Neural cell (in vitro differentiated cells): ENCODE measurements around the gene ADGRG6.

Experiments used
- EP300 ChIP-seq: fragments of 450-650 bp; conservative IDR thresholded peaks from 2 replicates; pipeline ENCODE4 v1.6.1; 2014; ENCODE audit warnings: antibody characterized with exemption, mild to moderate bottlenecking, moderate library complexity; ENCODE audit not compliant: poor library complexity, severe bottlenecking
- EZH2 ChIP-seq: fragments of 200-600, 300-800 bp; shearing (Covaris generic), sonication (generic); IDR thresholded peaks from 2 replicates; pipeline ENCODE4 v1.6.1; 2014; ENCODE audit warnings: antibody characterized with exemption, low read length, borderline replicate concordance, mild to moderate bottlenecking; ENCODE audit not compliant: insufficient read depth, poor library complexity, severe bottlenecking
- MXI1 ChIP-seq: fragments of 450-650 bp; conservative IDR thresholded peaks from 2 replicates; pipeline ENCODE4 v1.6.1; 2014; ENCODE audit warnings: antibody characterized with exemption, mild to moderate bottlenecking; ENCODE audit not compliant: poor library complexity, severe bottlenecking
- POLR2AphosphoS5 ChIP-seq: IDR thresholded peaks from 2 replicates; pipeline ENCODE4 v1.6.1; 2012
- SMC3 ChIP-seq: fragments of 450-650 bp; conservative IDR thresholded peaks from 2 replicates; pipeline ENCODE4 v1.6.1; 2014; ENCODE audit warnings: antibody characterized with exemption, mild to moderate bottlenecking, moderate library complexity; ENCODE audit not compliant: poor library complexity
- TF ChIP-seq, protein P1 (sequence below): fragments of 450-650 bp; IDR thresholded peaks from 2 replicates; pipeline ENCODE4 v1.5.1; 2014; ENCODE audit warnings: antibody characterized with exemption, mild to moderate bottlenecking, moderate library complexity; ENCODE audit not compliant: poor library complexity, severe bottlenecking

DNA sequence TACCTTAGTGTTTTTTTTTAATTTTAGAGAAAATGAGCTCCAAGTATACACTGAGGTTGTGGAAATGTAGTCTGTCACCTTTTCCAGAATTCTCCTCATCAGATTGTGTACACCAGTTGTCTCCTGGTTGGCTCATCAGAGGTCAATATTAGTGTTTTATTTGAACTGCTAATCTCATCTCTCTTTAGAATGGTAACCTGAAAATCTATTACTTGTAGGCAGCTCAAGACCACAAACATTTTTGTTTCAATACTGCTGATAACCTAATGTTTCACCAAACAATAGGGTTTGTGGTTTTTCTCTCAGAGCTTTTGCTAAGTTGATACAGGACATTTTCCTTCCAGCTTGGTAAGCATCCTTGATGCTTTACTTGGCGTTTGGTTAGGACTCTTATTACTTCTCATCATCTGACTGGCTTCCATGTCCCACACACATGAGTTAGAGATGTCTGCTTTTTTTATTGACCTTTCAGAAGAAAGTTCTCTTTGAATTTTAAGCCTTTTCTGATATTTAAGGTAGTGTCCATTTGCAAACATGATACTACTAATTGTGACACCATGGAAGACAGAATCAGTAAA, 15.1 kb downstream of the ADGRG6 start:
- TF ChIP-seq EZH2 (no peak), POLR2AphosphoS5 (no peak), MXI1 (no peak), SMC3 (no peak), EP300 (no peak)
- TF ChIP-seq, protein P1, sequence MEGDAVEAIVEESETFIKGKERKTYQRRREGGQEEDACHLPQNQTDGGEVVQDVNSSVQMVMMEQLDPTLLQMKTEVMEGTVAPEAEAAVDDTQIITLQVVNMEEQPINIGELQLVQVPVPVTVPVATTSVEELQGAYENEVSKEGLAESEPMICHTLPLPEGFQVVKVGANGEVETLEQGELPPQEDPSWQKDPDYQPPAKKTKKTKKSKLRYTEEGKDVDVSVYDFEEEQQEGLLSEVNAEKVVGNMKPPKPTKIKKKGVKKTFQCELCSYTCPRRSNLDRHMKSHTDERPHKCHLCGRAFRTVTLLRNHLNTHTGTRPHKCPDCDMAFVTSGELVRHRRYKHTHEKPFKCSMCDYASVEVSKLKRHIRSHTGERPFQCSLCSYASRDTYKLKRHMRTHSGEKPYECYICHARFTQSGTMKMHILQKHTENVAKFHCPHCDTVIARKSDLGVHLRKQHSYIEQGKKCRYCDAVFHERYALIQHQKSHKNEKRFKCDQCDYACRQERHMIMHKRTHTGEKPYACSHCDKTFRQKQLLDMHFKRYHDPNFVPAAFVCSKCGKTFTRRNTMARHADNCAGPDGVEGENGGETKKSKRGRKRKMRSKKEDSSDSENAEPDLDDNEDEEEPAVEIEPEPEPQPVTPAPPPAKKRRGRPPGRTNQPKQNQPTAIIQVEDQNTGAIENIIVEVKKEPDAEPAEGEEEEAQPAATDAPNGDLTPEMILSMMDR, result no peak
